ENCODE results near the gene CNNM3. TPM values are rescaled to one million over a fixed set of nuclear protein-coding genes. Genes with fewer than 3 reads are reported as not detected.

CNNM3 gene
- total RNA-seq, 2 donors from 2014 or later: 17.9 to 22.0 TPM

- Mint-ChIP-seq H3K9me3 (no peaks in the 10 kb centered on the region), H3K4me1 (no peaks in the 10 kb centered on the region), H3K36me3 (ENCODE audit: low read depth) (peaks cover 46% of the 10 kb centered on the region), H3K27me3 (no peaks in the 10 kb centered on the region), H3K4me3 (no peak overlapping the region), H3K27ac (no peak overlapping the region)
- ATAC-seq (replicated peaks): no peak
These were observed 21.5 kb downstream of the CNNM3 start for GRCh38 chr2:96837575-96837974.

- Mint-ChIP-seq H3K36me3 (ENCODE audit: low read depth) (peaks cover 36% of the 10 kb centered on the region), H3K27me3 (no peaks in the 10 kb centered on the region), H3K27ac (no peak overlapping the region), H3K9me3 (no peaks in the 10 kb centered on the region), H3K4me3 (peak overlapping the region; percentile 45), H3K4me1 (no peaks in the 10 kb centered on the region)
- ATAC-seq (replicated peaks): peak; percentile 7
These were observed 22.6 kb downstream of the CNNM3 start for GRCh38 chr2:96838345-96839292.

- peaks cover 28% of the 10 kb centered on the region for H3K36me3 Mint-ChIP-seq (ENCODE audit: low read depth)
- peak overlapping the region; percentile 45 for H3K4me3 Mint-ChIP-seq
- no peaks in the 10 kb centered on the region for H3K4me1 Mint-ChIP-seq
- peak; percentile 93 for ATAC-seq (replicated peaks)
- H3K9me3 Mint-ChIP-seq: no peaks in the 10 kb centered on the region
- no peaks in the 10 kb centered on the region for H3K27me3 Mint-ChIP-seq
- H3K27ac Mint-ChIP-seq: no peak overlapping the region
These were observed 23.3 kb downstream of the CNNM3 start for GRCh38 chr2:96839293-96839874.

- Mint-ChIP-seq H3K36me3 (ENCODE audit: low read depth) (peaks cover 20% of the 10 kb centered on the region), H3K4me1 (no peaks in the 10 kb centered on the region), H3K27me3 (no peaks in the 10 kb centered on the region), H3K27ac (no peak overlapping the region), H3K9me3 (no peaks in the 10 kb centered on the region), H3K4me3 (peak overlapping the region; percentile 45)
- ATAC-seq (replicated peaks): no peak
These were observed 24.1 kb downstream of the CNNM3 start for GRCh38 chr2:96839875-96840850.

GRCh38 chr2:96841701-96842495 is 25.8 kb downstream of the CNNM3 start:
- Mint-ChIP-seq H3K27me3 (no peaks in the 10 kb centered on the region), H3K4me3 (no peak overlapping the region), H3K9me3 (no peaks in the 10 kb centered on the region), H3K36me3 (ENCODE audit: low read depth) (peaks cover 17% of the 10 kb centered on the region), H3K27ac (peak overlapping the region; percentile 61), H3K4me1 (no peaks in the 10 kb centered on the region)
- no peak for ATAC-seq (replicated peaks)

GRCh38 chr2:96842600-96842999 is 26.5 kb downstream of the CNNM3 start:
- Mint-ChIP-seq H3K9me3 (no peaks in the 10 kb centered on the region), H3K36me3 (ENCODE audit: low read depth) (peaks cover 24% of the 10 kb centered on the region), H3K27me3 (no peaks in the 10 kb centered on the region), H3K27ac (peak overlapping the region; percentile 61), H3K4me1 (no peaks in the 10 kb centered on the region), H3K4me3 (no peak overlapping the region)
- no peak for ATAC-seq (replicated peaks)

GRCh38 chr2:96843538-96844268 is 27.6 kb downstream of the CNNM3 start, which contains the start of gene ANKRD23:
TSS of gene ANKRD23 (minus strand) at chr2:96844021. CDS start at chr2:96843992, 29 bp downstream.
- no peaks in the 10 kb centered on the region for H3K4me1 Mint-ChIP-seq
- peak within 1 kb of the TSS; percentile 58 for H3K27ac Mint-ChIP-seq
- H3K9me3 Mint-ChIP-seq: no peaks in the 10 kb centered on the region
- ATAC-seq (replicated peaks): no peak
- H3K4me3 Mint-ChIP-seq: no peak within 1 kb of the TSS
- H3K27me3 Mint-ChIP-seq: no peaks in the 10 kb centered on the region
- H3K36me3 Mint-ChIP-seq (ENCODE audit: low read depth): peaks cover 35% of the 10 kb centered on the region

- Mint-ChIP-seq H3K27me3 (no peaks in the 10 kb centered on the region), H3K4me1 (no peaks in the 10 kb centered on the region), H3K9me3 (no peaks in the 10 kb centered on the region), H3K36me3 (ENCODE audit: low read depth) (peaks cover 35% of the 10 kb centered on the region), H3K27ac (peak overlapping the region; percentile 58), H3K4me3 (no peak overlapping the region)
- no peak for ATAC-seq (replicated peaks)
These were observed 28.3 kb downstream of the CNNM3 start for GRCh38 chr2:96844405-96844808.

- no peak overlapping the region for H3K4me3 Mint-ChIP-seq
- no peaks in the 10 kb centered on the region for H3K9me3 Mint-ChIP-seq
- peaks cover 59% of the 10 kb centered on the region for H3K36me3 Mint-ChIP-seq (ENCODE audit: low read depth)
- no peaks in the 10 kb centered on the region for H3K4me1 Mint-ChIP-seq
- no peak overlapping the region for H3K27ac Mint-ChIP-seq
- ATAC-seq (replicated peaks): no peak
- no peaks in the 10 kb centered on the region for H3K27me3 Mint-ChIP-seq
These were observed 30.8 kb downstream of the CNNM3 start for GRCh38 chr2:96846825-96847224.

- no peaks in the 10 kb centered on the region for H3K4me1 Mint-ChIP-seq
- no peaks in the 10 kb centered on the region for H3K9me3 Mint-ChIP-seq
- peak overlapping the region; percentile 33 for H3K27ac Mint-ChIP-seq
- H3K36me3 Mint-ChIP-seq (ENCODE audit: low read depth): peaks cover 60% of the 10 kb centered on the region
- H3K4me3 Mint-ChIP-seq: no peak overlapping the region
- H3K27me3 Mint-ChIP-seq: no peaks in the 10 kb centered on the region
- peak; percentile 14 for ATAC-seq (replicated peaks)
These were observed 31.5 kb downstream of the CNNM3 start for GRCh38 chr2:96847586-96847985.

GRCh38 chr2:96848264-96848663 is 32.2 kb downstream of the CNNM3 start:
- Mint-ChIP-seq H3K4me1 (no peaks in the 10 kb centered on the region), H3K9me3 (no peaks in the 10 kb centered on the region), H3K36me3 (ENCODE audit: low read depth) (peaks cover 67% of the 10 kb centered on the region), H3K4me3 (no peak overlapping the region), H3K27ac (peak overlapping the region; percentile 33), H3K27me3 (no peaks in the 10 kb centered on the region)
- no peak for ATAC-seq (replicated peaks)

- Mint-ChIP-seq H3K36me3 (ENCODE audit: low read depth) (peaks cover 68% of the 10 kb centered on the region), H3K27ac (no peak overlapping the region), H3K27me3 (no peaks in the 10 kb centered on the region)
These were observed 36.6 kb downstream of the CNNM3 start for GRCh38 chr2:96852667-96853066.

GRCh38 chr2:96853321-96853720 is 37.3 kb downstream of the CNNM3 start:
- Mint-ChIP-seq H3K27me3 (no peaks in the 10 kb centered on the region), H3K27ac (no peak overlapping the region), H3K4me1 (peaks cover 13% of the 10 kb centered on the region), H3K4me3 (no peak overlapping the region), H3K9me3 (no peaks in the 10 kb centered on the region), H3K36me3 (ENCODE audit: low read depth) (peaks cover 62% of the 10 kb centered on the region)
- ATAC-seq (replicated peaks): no peak

More at GRCh38 chr2:96852667-96853066, 36.6 kb downstream of the CNNM3 start:
- Mint-ChIP-seq H3K9me3 (no peaks in the 10 kb centered on the region), H3K4me3 (no peak overlapping the region), H3K4me1 (peaks cover 13% of the 10 kb centered on the region)
- no peak for ATAC-seq (replicated peaks)
